Sigmoid colon (tissue), 4 donors: ENCODE results near the gene ZNF280B.

Experiments
- CTCF ChIP-seq, 4 experiments: fragments of 450-650 bp in 3 of 4; fragments of 200-600 bp in 1 of 4; IDR thresholded peaks; one replicate each; pipeline ENCODE4 v1.5.1; 2016 to 2019; ENCODE audit warnings: antibody characterized with exemption in 4 of 4, mild to moderate bottlenecking in 3 of 4, moderate library complexity in 2 of 4
- EP300 ChIP-seq, 4 donors: sonication (generic); formaldehyde crosslinking; IDR thresholded peaks; one replicate each; pipeline ENCODE4 v1.6.1; 2017; ENCODE audit warnings: antibody characterized with exemption in 4 of 4
- POLR2A ChIP-seq, 2 donors: fragments of 450-650 bp; IDR thresholded peaks; one replicate each; pipeline ENCODE4 v1.6.1; 2016; ENCODE audit warnings: antibody characterized with exemption in 2 of 2, mild to moderate bottlenecking in 2 of 2, moderate library complexity in 2 of 2

GRCh38 chr22:22547226-22547625 is 38.7 kb upstream of the ZNF280B start:
- TF ChIP-seq CTCF (IDR thresholded peaks at IDR 0.05) (no peak), POLR2A (IDR thresholded peaks at IDR 0.05) (no peak), EP300 (IDR thresholded peaks at IDR 0.05) (no peak)
